Kidney epithelial cell (primary cell): ENCODE measurements around the gene PCDHA7. TPM values are rescaled to one million over a fixed set of nuclear protein-coding genes. Genes with fewer than 3 reads are reported as not detected.
"Not testable (repeated sequence)": the region's sequence is repeated elsewhere in the genome, so short reads cannot be mapped to it uniquely, and the experiment has no call there.

Source experiments
- DNase-seq: peaks from one replicate; pipeline ENCODE4 v3.0.0-alpha.2; 2010; ENCODE audit warnings: low read depth
- H3K27me3 ChIP-seq: 2 replicates; pipeline ENCODE4 v1.6.0; 2011; ENCODE audit warnings: low read length; ENCODE audit not compliant: control insufficient read depth, insufficient read depth
- H3K36me3 ChIP-seq: 2 replicates; pipeline ENCODE4 v1.5.1; 2011; ENCODE audit warnings: low read length; ENCODE audit not compliant: control insufficient read depth, insufficient read depth
- H3K4me3 ChIP-seq: 2 replicates; pipeline ENCODE4 v1.5.1; 2011; ENCODE audit warnings: low read depth, mild to moderate bottlenecking, control low read depth, low read length
- CTCF ChIP-seq: IDR thresholded peaks from 2 replicates; pipeline ENCODE4 v1.5.1; 2011; ENCODE audit warnings: mild to moderate bottlenecking, moderate library complexity, low read length, control low read depth, inconsistent platforms; ENCODE audit not compliant: insufficient read depth, poor library complexity, severe bottlenecking
- total RNA-seq: library from RNA; depleted of rRNA; stranded (reverse); fragments of >200 nt; gene quantifications from 2 replicates; pipeline ENCODE4 v1.2.3, GENCODE V29; 2015

PCDHA7 gene
- total RNA-seq, result 0.07 and 0.25 TPM in 2 replicates

DNA sequence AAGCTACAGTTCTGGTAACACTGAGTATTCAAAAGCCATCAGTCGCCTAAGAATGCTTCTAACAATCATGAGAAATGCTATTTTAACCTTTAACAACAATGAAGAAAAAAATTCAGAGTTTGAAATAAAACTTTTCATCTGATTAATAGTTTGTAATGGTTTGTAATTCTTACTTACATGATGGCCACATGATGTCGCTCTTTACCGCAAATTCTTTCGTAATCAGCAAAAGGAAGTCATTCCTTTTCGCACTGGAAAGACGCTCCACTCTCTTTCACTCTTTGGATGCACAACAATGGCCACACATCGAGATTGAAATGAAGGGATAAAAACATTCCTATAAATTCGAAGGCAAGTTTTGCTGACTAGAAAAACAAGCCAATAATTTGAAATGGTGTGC is at the start of gene PCDHA7:
Gene PCDHA7 (plus strand): TSS at position 277 of the 400 bp plus-strand sequence. CDS start 115 bp downstream, at position 392.
- H3K27me3 ChIP-seq, result no peaks in the 10 kb centered on the region
- no peak for TF ChIP-seq CTCF
- no peaks in the 10 kb centered on the region for H3K36me3 ChIP-seq
- no peak within 1 kb of the TSS for H3K4me3 ChIP-seq
- DNase-seq, result no peak

DNA sequence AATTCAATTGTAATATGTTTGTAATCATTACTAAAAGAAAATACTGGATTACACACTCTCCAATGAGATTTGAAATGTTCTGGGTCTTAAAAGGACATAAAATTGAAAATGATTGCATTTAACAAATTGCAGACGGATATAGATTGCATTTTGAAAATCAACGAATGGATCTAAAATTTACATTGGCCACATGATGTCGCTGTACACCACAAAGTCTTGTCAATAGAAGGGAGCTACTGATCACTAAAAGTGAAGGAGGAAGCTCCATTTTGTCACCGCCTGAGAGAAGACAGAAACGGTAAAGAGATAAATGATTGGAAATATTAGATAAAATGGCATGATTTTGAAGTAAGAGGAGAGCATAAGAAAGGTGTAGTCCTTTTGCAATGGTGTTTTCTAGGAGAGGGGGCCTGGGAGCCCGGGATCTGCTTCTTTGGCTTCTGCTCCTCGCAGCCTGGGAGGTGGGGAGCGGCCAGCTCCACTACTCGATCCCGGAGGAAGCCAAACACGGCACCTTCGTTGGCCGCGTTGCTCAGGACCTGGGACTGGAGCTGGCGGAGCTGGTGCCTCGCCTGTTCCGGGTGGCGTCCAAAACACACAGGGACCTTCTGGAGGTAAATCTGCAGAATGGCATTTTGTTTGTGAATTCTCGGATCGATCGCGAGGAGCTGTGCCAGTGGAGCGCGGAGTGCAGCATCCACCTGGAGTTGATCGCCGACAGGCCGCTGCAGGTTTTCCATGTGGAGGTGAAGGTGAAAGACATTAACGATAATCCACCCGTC is 48.0 kb upstream of the PCDHA7 start, which contains the start of gene PCDHA1:
Gene PCDHA1 (plus strand): TSS at position 236 of the 782 bp plus-strand sequence.
- TF ChIP-seq CTCF, result no peak
- H3K27me3 ChIP-seq, result no peaks in the 10 kb centered on the region
- DNase-seq, result no peak
- H3K4me3 ChIP-seq, result no peak within 1 kb of the TSS
- no peaks in the 10 kb centered on the region for H3K36me3 ChIP-seq

DNA sequence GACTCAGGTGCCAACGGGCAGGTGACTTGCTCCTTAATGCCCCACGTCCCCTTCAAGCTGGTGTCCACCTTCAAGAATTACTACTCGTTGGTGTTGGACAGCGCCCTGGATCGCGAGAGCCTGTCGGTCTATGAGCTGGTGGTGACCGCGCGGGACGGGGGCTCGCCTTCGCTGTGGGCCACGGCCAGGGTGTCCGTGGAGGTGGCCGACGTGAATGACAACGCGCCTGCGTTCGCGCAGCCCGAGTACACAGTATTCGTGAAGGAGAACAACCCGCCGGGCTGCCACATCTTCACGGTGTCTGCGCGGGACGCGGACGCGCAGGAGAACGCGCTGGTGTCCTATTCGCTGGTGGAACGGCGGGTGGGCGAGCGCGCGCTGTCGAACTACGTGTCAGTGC is 46.6 kb upstream of the PCDHA7 start:
- H3K36me3 ChIP-seq, H3K27me3 ChIP-seq, H3K4me3 ChIP-seq, DNase-seq: not testable (repeated sequence)

DNA sequence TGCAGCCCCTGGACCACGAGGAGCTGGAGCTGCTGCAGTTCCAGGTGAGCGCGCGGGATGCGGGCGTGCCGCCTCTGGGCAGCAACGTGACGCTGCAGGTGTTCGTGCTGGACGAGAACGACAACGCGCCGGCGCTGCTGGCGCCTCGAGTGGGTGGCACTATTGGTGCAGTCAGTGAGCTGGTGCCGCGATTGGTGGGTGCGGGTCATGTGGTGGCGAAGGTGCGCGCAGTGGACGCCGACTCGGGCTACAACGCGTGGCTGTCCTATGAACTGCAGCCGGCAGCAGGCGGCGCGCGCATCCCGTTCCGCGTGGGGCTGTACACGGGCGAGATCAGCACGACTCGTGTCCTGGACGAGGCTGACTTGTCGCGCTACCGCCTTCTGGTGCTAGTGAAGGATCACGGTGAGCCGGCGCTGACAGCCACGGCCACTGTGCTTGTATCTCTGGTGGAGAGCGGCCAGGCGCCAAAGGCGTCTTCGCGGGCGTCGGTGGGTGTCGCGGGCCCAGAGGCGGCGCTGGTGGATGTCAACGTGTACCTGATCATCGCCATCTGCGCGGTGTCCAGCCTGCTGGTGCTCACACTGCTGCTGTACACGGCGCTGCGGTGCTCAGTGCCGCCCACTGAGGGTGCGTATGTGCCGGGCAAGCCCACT is 46.1 kb upstream of the PCDHA7 start:
- not testable (repeated sequence) for DNase-seq, H3K4me3 ChIP-seq, H3K27me3 ChIP-seq, H3K36me3 ChIP-seq

DNA sequence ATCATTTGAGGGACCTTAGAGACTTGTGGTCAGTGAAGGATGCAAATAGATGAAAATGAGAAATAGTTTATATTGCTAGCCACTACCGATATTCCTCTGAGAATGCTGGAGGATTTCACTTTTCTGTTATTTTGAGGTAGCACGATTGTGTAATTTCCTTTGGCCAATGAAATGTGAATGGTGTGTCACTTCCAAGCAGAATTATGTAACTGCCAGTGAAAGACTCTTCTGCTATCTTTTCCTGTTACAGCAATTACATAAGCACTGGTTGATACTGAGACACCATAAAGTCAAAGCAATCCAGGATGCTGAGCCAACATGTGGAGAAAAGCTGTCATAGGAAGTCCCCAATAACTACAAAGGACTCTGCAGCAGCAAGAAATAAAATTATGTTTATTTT is 43.0 kb upstream of the PCDHA7 start:
- H3K27me3 ChIP-seq, result no peaks in the 10 kb centered on the region
- no peak overlapping the region for H3K4me3 ChIP-seq
- no peaks in the 10 kb centered on the region for H3K36me3 ChIP-seq
- no peak for TF ChIP-seq CTCF
- no peak for DNase-seq

- H3K27me3 ChIP-seq, result no peaks in the 10 kb centered on the region
- no peak within 1 kb of the TSS for H3K4me3 ChIP-seq
- peak; percentile 3 for TF ChIP-seq CTCF
- no peaks in the 10 kb centered on the region for H3K36me3 ChIP-seq
- no peak for DNase-seq
Observed at GRCh38 chr5:140794595-140795258, 39.3 kb upstream of the PCDHA7 start, which contains the start of gene PCDHA2. Gene PCDHA2 (plus strand): TSS chr5:140794852.
